EL (cell line): Measurements from ENCODE around the gene MRPL22.
A peak's percentile ranks its signal among the peaks of the same experiment; 100 is the strongest.
"Not testable (repeated sequence)": the region's sequence is repeated elsewhere in the genome, so short reads cannot be mapped to it uniquely, and the experiment has no call there.

Experiments
- DNase-seq: peaks from one replicate; pipeline ENCODE4 v3.0.0-alpha.2; 2016

Gene MRPL22

GRCh38 chr5:154997746-154998145, 56.9 kb downstream of the MRPL22 start:
- peak; percentile 8 for DNase-seq

- no peak for DNase-seq
These were observed 59.0 kb downstream of the MRPL22 start for GRCh38 chr5:154999865-155000264.

- DNase-seq: no peak
These were observed 60.6 kb downstream of the MRPL22 start for GRCh38 chr5:155001523-155001922.

- peak; percentile 8 for DNase-seq
These were observed 61.8 kb downstream of the MRPL22 start for GRCh38 chr5:155002722-155003121.

GRCh38 chr5:155004138-155004744, 63.4 kb downstream of the MRPL22 start:
- DNase-seq: peak; percentile 11

GRCh38 chr5:155006265-155006664, 65.4 kb downstream of the MRPL22 start:
- not testable (repeated sequence) for DNase-seq

- no peak for DNase-seq
These were observed 67.8 kb downstream of the MRPL22 start for GRCh38 chr5:155008669-155009068.

- DNase-seq: no peak
These were observed 70.0 kb downstream of the MRPL22 start for GRCh38 chr5:155010881-155011280.

- DNase-seq: no peak
These were observed 72.7 kb downstream of the MRPL22 start, which contains the start of gene KIF4B for GRCh38 chr5:155013526-155013925. KIF4B (plus strand) TSS chr5:155013755; CDS start chr5:155013860, 105 bp downstream.

- DNase-seq: no peak
These were observed 74.4 kb downstream of the MRPL22 start for GRCh38 chr5:155015239-155015638.

GRCh38 chr5:155017610-155018009, 76.7 kb downstream of the MRPL22 start:
- DNase-seq: no peak
